GM18520 (cell line): Measurements from ENCODE around the gene RXRA.

Experiments
- ATAC-seq: cut with Tn5 transposase; IDR thresholded peaks from one replicate; pipeline ENCODE4 v1.9.1; 2021; ENCODE audit not compliant: unreplicated experiment

RXRA gene

DNA sequence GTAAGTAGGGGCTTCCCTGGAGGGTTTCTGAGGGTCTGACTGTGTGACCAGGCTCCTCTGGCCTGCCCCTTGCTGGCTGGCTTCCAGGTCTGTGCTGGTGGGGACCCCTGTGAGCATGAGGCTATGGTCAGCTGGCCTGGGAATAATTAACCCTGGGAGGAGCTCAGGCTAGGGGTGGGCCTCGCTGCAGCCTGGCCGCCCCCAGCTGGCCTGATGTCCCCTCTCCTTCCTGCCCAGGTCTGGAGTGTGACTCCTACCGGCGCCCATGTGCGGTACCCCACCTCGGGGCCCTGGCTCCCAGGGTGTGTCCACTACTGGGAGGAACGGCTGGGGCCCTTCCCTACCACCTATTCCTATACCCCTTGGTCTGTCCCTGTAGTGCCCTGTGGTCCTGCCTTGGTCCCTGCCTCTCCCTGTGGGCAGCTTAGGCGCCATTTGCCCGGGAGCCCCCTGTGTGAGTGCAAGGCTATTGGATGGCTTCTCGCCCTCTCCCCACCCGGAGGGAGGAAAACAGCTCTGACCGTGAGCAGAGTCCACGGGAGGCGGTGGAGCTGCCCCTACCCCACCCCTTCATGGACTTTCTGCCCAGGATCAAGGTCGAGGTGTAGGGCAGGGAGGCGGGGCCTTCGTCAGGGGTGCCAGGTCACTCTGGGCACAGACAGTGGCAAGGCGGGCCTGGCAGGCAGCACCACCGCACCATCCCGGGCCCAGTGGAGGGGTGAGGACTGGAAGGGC lies 9.4 kb downstream of the RXRA start:
- ATAC-seq: no peak

DNA sequence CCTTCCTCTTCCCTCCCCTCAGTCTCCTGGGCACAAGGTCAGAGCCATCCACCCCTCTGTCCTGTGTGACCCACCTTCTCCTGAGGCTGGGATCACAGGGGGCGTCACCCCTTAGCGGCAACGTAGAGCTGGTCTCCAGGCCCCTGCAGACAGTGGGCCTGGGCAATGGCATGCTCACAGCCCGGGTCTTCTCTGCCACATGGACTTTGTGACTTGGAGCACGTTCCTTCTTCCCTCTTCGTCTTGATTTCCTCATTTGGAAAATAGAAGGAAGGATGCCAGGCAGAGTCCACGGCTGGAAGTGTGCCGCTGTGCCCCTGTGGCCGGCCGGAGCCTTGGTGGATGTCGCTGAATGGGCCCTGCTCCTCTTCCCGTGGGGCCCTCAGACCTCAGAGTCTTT lies 10.0 kb downstream of the RXRA start:
- no peak for ATAC-seq

- no peak for ATAC-seq
Observed at GRCh38 chr9:134336924-134337323, 10.7 kb downstream of the RXRA start.

GRCh38 chr9:134337469-134337868 lies 11.2 kb downstream of the RXRA start:
- no peak for ATAC-seq

DNA sequence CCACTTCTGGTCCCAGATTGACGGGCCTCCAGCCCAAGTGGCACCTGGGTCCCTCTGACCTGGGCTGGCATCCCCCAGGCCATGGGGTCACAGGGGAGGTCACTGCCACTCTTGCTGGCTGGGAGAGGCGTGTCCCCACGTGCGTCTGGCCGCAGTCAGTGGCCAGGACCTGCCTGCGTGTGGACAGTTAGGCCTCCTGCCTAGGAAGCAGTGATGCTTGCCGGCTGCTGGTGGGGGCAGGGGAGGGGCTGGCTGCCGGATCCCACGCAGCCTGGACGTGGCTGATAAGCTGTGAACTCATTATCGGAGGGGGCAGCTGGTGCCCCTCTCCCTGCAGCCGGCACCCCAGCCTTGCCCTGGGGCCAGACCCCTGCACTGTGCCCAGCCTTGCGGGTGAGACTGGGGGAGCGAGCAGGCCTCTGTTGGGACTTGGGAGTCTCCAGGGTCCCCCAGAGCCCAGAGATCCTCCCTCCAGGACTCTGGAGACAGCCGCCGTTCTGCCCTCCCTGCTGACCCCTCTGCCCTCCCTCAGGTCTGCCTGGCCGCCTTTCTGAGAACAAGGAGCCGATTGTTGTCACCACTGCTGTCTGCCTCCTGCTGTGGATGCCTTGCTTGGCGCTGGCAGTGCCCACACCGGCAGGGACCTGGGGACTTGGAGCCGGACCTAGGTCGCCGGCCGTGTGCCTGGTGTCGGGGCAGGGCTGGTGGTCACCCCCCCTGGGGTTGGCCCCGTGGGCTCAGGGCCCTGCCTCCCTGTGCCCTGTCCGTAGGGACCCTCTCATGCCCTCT lies 12.3 kb downstream of the RXRA start:
- no peak for ATAC-seq

DNA sequence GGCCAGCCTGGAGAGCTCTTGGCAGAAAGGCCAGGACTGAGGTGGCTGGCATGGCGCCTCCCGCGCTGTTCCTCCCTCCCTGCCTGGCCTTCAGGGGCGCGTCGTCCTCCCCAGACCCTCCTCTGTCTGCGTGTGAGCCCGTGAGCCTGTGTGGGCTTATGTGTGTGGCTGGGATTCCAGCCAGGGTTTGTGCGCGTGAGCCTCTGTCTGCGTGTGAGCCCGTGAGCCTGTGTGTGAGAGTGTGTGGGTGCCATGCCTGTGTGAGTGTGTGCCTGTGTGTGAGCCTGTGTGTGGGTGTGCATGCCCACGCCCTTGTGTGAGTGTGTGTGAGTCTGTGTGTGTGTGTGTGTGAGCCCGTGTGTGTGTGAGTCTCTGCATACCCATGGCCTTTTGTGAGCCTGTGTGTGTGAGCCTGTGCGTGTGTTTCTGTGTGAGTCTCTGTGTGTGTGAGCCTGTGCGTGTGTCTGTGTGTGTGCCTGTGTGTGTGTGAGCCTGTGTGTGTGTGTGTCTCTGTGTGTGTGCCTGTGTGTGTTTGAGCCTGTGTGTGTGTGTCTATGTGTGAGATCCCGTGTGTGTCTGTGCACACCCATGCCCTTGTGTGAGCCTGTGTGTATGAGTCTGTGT lies 13.0 kb downstream of the RXRA start:
- no peak for ATAC-seq

- ATAC-seq: no peak
Observed at GRCh38 chr9:134340475-134341160, 14.4 kb downstream of the RXRA start.

DNA sequence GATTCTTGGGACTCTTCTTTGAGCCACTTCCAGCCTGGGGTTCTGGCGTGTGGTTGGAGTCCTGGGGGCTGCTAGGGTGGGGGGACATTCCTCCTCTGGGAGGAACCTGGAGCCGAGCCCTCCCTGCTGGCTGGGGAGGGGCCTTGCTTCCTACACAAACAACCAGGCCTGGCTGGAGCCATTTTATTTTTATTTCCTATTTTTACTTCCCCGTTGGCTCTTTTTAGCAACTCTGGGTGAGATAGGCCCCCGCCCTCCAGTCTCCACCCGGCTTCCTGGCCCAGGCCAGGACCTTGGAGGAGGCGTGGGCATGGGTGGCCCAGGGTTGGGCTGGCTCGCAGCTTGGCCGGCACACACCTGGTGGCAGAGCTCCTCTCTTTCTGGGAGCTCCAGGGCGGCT lies 15.1 kb downstream of the RXRA start:
- ATAC-seq: no peak

- no peak for ATAC-seq
Observed at GRCh38 chr9:134341929-134342745, 15.9 kb downstream of the RXRA start.

GRCh38 chr9:134342746-134343115 lies 16.5 kb downstream of the RXRA start:
- no peak for ATAC-seq

DNA sequence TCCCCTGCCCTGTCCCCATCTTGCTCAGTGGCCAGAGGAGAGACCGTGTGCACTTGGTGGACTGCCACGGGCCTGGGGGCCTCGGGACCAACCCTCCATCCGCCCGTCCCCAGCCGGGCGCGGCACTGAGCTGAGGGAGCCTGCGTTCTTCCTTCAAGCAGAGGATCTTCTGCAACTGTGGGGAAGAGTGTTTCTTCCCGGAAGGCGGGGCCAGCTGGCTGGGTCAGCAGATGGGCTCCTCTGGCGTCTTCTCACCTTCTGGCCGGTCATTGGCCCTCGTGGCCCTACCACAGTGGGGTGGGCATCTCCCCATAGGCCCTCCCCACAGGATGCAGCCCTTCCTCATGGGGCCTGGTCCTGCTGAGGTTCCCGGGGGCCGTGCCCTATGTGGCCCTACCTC lies 17.4 kb downstream of the RXRA start:
- ATAC-seq: no peak

DNA sequence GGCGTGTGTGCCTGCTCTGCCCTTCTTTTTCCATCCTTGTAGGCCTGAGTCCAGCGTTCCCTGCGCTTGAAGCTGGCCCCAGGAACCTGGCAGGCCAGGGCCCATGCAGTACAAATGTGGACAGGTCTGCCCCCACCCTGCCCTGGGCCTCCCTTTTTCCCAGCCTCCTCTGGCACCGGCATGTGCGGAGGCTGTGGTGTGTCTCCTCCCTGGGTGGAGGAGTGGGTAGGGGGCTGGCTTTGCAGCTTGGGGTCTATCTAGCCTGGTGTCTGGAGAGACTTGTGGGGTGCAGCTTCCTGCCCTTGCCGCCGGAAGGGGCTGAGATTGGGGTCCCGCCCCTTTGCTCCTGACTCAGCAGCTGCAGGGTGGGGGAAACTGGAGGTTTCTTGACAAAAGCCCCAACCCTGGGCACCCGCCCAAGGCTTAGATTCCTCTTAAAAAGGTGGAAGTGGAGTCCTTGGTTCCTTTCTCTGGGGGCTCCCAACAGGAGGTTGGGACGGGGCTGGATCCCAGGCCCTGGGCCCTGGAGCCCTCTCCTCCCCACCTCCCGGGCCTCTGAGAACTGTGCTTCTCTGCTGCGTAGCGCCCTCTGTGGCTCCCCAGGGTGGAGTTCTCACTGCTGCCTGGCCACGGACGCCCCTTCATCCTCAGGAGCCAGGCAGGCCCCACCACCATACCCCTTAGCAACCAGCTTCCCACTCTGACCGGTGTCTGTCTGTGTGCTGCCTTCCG lies 18.0 kb downstream of the RXRA start:
- no peak for ATAC-seq

GRCh38 chr9:134344800-134345310 lies 18.6 kb downstream of the RXRA start:
- ATAC-seq: no peak

DNA sequence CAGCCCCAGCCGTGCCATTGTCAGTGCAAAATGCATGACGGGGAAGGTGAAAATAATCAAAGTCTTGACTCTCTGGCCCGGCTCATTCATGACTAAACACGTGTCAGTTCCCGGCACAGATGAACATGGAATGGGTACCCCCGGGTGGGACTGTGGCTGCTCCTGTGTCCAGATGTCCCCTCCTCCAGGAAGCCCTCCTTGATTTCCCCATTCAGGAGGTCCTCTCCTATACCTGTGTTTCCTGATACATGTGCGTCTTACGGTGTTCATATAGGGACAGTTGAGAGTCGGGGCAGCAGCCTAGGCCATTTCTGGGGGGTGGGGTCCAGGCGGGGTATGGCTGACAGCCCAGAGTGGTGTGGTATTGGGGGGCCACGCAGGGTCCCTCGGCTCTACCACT lies 19.5 kb downstream of the RXRA start:
- no peak for ATAC-seq

DNA sequence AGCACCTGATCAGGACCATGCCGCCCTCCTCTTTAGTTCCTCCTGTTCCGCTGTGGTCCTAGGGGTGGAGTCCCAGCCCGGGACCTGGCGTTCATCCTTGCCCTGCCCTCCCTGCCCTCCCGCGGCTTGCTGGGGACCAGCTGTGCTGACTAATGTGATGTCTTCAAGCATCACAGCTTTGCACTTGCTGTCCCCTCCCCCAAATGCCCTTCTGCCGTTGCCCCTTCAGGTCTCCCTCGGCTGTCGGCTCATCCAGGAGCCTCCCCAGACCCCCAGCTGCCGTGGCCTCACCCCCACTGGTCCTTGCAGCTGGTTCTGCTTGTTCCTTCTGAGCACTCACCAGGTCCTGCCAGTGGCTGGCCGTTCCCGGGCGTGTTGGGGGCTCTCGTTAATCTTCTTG lies 19.9 kb downstream of the RXRA start:
- no peak for ATAC-seq

GRCh38 chr9:134346840-134347583 lies 20.8 kb downstream of the RXRA start:
- ATAC-seq: no peak

DNA sequence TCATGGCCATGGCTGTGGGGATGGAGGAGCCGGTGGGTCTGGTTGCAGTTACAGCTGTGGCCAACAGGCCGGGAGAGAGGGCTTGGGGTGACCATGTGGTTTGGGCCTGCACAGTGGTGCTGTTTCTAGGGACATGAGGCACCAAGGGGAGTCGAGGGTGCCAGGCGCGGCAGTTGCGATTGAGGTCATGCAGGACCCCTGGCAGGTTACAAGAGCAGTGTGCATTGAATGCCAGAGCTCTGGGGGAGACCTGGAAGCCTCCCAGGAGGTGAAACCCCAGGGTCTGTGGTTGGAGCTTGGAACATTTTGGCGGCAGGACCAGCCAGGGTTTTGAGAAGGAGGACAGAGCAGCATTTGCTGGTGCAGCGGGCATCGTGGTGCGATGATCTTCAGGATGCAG lies 21.7 kb downstream of the RXRA start:
- ATAC-seq: no peak

GRCh38 chr9:134348404-134349155 lies 22.3 kb downstream of the RXRA start:
- no peak for ATAC-seq
